T-helper 1 cell treated with Interleukin-12 subunit alpha and Interleukin-12 subunit beta and Interleukin-4 antibody, amounts not matched to agents 30 μg/mL and 1 μg/mL, for 36 hours (primary cell): ENCODE data around the gene S1PR5.
"Not testable (repeated sequence)": the region's sequence is repeated elsewhere in the genome, so short reads cannot be mapped to it uniquely, and the experiment has no call there.

Source experiments
- H3K27ac Mint-ChIP-seq: one replicate; pipeline ENCODE4 v1.8.0; 2021; ENCODE audit warnings: mild to moderate bottlenecking, mixed read lengths
- H3K27me3 Mint-ChIP-seq: one replicate; pipeline ENCODE4 v1.8.0; 2021; ENCODE audit warnings: low read depth, mixed read lengths
- H3K36me3 Mint-ChIP-seq: one replicate; pipeline ENCODE4 v1.8.0; 2021; ENCODE audit warnings: low read depth, mixed read lengths
- H3K4me1 Mint-ChIP-seq: one replicate; pipeline ENCODE4 v1.8.0; 2021; ENCODE audit warnings: low read depth, mixed read lengths
- H3K4me3 Mint-ChIP-seq: one replicate; pipeline ENCODE4 v1.8.0; 2021; ENCODE audit warnings: mild to moderate bottlenecking, moderate library complexity, mixed read lengths
- H3K9me3 Mint-ChIP-seq: one replicate; pipeline ENCODE4 v1.8.0; 2021; ENCODE audit warnings: mixed read lengths

The S1PR5 gene

DNA sequence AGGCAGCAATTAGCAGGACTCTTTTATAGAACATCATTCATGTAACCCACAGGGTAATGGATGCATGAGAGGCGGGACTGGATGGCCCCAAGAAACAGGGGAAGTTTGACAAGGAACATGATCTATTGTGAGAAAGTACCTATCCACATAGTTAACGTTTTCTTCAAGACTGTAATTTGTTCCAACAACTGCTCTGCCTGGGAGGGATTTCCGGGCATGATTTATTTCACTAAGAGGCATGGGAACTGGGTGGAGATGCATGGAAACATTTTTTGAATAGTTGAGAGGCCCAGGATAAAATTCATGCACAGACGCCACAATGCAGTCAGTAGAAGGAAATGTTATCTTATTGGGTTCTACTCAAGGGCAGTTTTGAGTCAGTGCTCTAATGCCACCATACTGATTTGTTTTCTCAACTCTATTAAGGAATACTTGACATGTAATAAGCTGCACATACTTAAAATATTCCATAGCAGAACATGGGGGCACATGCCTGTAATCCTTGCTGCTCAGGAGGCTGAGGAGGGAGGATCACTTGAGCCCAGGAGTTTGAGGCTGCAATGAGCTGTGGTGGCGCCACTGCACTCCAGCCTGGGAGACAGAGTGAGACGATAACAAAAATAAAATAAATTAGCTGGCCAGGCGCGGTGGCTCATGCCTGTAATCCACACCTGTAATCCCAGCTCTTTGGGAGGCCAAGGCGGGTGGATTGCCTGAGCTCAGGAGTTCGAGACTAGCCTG lies 16.6 kb upstream of the S1PR5 start:
- H3K27ac Mint-ChIP-seq = no peak overlapping the region
- H3K4me1 Mint-ChIP-seq = peaks cover under 1% of the 10 kb centered on the region
- peaks cover 38% of the 10 kb centered on the region for H3K27me3 Mint-ChIP-seq
- no peaks in the 10 kb centered on the region for H3K36me3 Mint-ChIP-seq
- H3K9me3 Mint-ChIP-seq = peaks cover 3% of the 10 kb centered on the region
- no peak overlapping the region for H3K4me3 Mint-ChIP-seq

GRCh38 chr19:10532457-10532856 lies 15.2 kb upstream of the S1PR5 start:
- Mint-ChIP-seq H3K4me3 (no peak overlapping the region), H3K36me3 (no peaks in the 10 kb centered on the region), H3K9me3 (peaks cover 3% of the 10 kb centered on the region)

GRCh38 chr19:10526887-10527286 lies 9.6 kb upstream of the S1PR5 start:
- not testable (repeated sequence) for H3K4me3 Mint-ChIP-seq, H3K9me3 Mint-ChIP-seq, H3K27ac Mint-ChIP-seq, H3K36me3 Mint-ChIP-seq, H3K4me1 Mint-ChIP-seq
- peaks cover 12% of the 10 kb centered on the region for H3K27me3 Mint-ChIP-seq

More at GRCh38 chr19:10532457-10532856, 15.2 kb upstream of the S1PR5 start:
- Mint-ChIP-seq H3K27me3 (peaks cover 27% of the 10 kb centered on the region), H3K4me1 (no peaks in the 10 kb centered on the region), H3K27ac (no peak overlapping the region)

GRCh38 chr19:10525636-10526035 lies 8.4 kb upstream of the S1PR5 start:
- no peak overlapping the region for H3K4me3 Mint-ChIP-seq
- no peaks in the 10 kb centered on the region for H3K9me3 Mint-ChIP-seq
- H3K4me1 Mint-ChIP-seq = no peaks in the 10 kb centered on the region
- no peaks in the 10 kb centered on the region for H3K36me3 Mint-ChIP-seq
- no peak overlapping the region for H3K27ac Mint-ChIP-seq
- H3K27me3 Mint-ChIP-seq = peaks cover 15% of the 10 kb centered on the region

DNA sequence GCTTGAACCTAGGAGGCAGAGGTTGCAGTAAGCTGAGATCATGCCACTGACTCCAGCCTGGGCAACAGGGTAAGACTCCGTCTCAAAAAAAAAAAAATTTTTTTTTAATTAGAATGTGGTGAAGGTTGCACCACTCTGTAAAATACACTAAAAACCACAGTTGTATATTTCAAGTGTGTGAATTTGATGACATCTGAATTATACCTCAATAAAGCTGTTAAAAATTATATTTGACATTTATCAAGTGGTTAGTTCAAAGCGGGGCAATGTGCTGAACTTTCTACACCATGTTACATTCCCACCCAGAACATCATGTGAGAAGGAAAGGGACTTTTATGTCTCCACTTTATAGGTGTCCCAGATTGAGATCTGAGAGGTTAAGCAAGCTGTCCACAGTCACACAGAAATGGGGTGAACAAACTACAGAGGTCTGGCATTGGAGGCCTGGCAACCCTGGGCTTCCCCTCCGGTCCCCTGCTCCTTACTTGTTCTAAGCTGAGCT lies 5.9 kb upstream of the S1PR5 start:
- H3K27me3 Mint-ChIP-seq = peaks cover 34% of the 10 kb centered on the region
- H3K4me1 Mint-ChIP-seq = peaks cover 14% of the 10 kb centered on the region
- H3K9me3 Mint-ChIP-seq = no peaks in the 10 kb centered on the region
- peaks cover 3% of the 10 kb centered on the region for H3K36me3 Mint-ChIP-seq
- no peak overlapping the region for H3K4me3 Mint-ChIP-seq
- no peak overlapping the region for H3K27ac Mint-ChIP-seq

DNA sequence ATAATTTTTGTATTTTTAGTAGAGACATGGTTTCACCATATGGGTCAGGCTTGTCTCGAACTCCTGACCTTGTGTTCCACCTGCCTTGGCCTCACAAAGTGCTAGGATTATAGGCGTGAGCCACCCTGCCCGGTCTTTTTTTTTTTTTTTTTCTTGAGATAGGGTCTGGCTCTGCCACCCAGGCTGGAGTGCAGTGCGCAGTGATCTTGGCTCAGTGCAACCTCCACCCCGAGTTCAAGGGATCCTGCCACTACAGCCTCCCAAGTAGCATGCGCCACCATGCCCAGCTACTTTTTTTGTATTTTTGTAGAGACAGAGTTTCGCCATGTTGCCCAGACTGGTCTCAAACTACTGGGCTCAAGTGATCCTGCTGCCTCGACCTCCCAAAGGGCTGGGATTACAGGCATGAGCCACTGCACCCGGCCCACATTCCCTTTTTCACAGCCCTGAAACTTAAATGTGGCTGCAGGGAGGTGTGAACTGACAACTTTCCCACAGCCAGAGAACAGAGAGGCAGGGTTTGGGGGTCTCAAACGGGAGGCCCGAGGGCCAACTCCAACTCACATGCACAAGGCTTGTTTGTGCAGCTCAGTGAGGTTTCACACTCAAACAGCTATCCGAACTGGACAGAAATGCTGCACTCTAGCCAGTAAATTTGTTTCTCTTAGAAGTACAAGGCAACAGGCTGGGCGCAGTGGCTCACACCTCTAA lies 4.4 kb upstream of the S1PR5 start:
- H3K36me3 Mint-ChIP-seq = peaks cover 3% of the 10 kb centered on the region
- no peaks in the 10 kb centered on the region for H3K9me3 Mint-ChIP-seq
- peaks cover 42% of the 10 kb centered on the region for H3K27me3 Mint-ChIP-seq
- no peak overlapping the region for H3K27ac Mint-ChIP-seq
- H3K4me3 Mint-ChIP-seq = no peak overlapping the region
- H3K4me1 Mint-ChIP-seq = peaks cover 19% of the 10 kb centered on the region

DNA sequence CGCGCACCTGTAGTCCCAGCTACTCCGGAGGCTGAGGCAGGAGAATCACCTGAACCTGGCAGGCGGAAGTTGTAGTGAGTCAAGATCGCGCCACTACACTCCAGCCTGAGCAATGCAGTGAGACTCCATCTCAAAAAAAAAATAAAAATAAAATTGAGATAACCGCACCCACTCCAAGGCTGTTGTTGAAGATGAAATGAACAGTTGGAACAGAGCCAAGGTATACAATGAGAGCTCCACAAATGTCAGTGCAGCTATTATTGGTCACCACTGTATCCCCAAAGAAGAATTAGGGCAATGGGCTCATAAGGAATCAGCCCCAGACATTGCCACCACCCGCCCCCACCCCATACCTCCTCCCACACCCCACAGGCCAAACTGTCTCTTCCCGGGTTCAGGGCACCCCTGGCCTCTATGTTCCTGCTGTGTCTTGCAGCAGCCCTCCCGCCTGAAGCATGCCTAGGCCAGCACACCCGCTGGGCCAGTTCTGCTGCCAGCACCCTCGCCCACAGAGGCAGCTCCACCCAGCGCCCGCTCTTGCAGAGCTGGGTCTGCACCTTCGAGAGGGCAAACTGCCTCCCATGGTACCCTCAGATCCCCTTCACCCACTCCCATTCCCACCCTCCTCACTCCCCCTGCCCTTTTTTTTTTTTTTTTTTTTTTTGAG lies 3.5 kb upstream of the S1PR5 start:
- Mint-ChIP-seq H3K9me3 (no peaks in the 10 kb centered on the region), H3K27me3 (peaks cover 50% of the 10 kb centered on the region), H3K27ac (no peak overlapping the region), H3K4me1 (peaks cover 20% of the 10 kb centered on the region), H3K4me3 (no peak overlapping the region), H3K36me3 (peaks cover 3% of the 10 kb centered on the region)

GRCh38 chr19:10519421-10519820 lies 2.2 kb upstream of the S1PR5 start:
- no peak overlapping the region for H3K27ac Mint-ChIP-seq
- peak overlapping the region; percentile 57 for H3K4me3 Mint-ChIP-seq
- no peaks in the 10 kb centered on the region for H3K9me3 Mint-ChIP-seq
- peaks cover 20% of the 10 kb centered on the region for H3K4me1 Mint-ChIP-seq
- peaks cover 59% of the 10 kb centered on the region for H3K27me3 Mint-ChIP-seq
- H3K36me3 Mint-ChIP-seq = peaks cover 3% of the 10 kb centered on the region

GRCh38 chr19:10518444-10519361 lies 1.5 kb upstream of the S1PR5 start:
- Mint-ChIP-seq H3K4me3 (peak overlapping the region; percentile 71), H3K27me3 (peaks cover 66% of the 10 kb centered on the region), H3K9me3 (no peaks in the 10 kb centered on the region), H3K36me3 (peaks cover 3% of the 10 kb centered on the region), H3K4me1 (peaks cover 21% of the 10 kb centered on the region), H3K27ac (no peak overlapping the region)

GRCh38 chr19:10517760-10518443 lies 655 bp upstream of the S1PR5 start:
- H3K36me3 Mint-ChIP-seq = peaks cover 3% of the 10 kb centered on the region
- peaks cover 74% of the 10 kb centered on the region for H3K27me3 Mint-ChIP-seq
- H3K4me1 Mint-ChIP-seq = peaks cover 21% of the 10 kb centered on the region
- H3K9me3 Mint-ChIP-seq = no peaks in the 10 kb centered on the region
- no peak overlapping the region for H3K27ac Mint-ChIP-seq
- peak overlapping the region; percentile 71 for H3K4me3 Mint-ChIP-seq

DNA sequence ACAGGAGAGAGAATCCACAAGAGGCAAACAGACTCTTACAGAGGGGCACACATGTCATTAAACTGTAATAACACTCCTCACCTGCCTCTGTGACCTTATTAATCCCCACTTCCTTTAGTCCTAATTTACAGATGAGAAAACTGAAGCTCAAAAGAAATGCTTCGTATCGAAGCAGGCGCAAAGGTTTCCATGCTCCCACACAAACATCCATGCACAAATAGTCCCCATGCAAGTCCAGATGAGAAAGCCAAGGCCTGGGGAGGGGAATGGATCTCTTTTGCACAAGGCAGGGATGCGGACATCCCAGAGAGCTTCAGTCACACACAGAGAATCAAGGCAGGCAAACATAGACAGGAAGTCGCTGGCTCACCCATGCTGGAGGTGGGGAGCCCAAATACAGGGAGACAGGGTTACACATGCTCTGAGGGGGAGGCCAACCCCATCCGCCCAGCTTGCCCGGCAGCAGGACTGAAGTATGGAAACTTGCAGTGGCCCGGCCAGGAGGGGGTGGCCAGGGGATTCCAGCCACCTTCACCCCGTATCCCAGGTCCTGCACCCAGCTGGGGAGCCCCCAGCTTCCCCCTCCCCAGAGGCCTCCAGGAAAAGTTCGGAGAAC lies 468 bp downstream of the S1PR5 start:
- H3K36me3 Mint-ChIP-seq = peaks cover 3% of the 10 kb centered on the region
- no peak overlapping the region for H3K27ac Mint-ChIP-seq
- H3K4me3 Mint-ChIP-seq = peak overlapping the region; percentile 30
- peaks cover 21% of the 10 kb centered on the region for H3K4me1 Mint-ChIP-seq
- H3K27me3 Mint-ChIP-seq = peaks cover 71% of the 10 kb centered on the region
- no peaks in the 10 kb centered on the region for H3K9me3 Mint-ChIP-seq

DNA sequence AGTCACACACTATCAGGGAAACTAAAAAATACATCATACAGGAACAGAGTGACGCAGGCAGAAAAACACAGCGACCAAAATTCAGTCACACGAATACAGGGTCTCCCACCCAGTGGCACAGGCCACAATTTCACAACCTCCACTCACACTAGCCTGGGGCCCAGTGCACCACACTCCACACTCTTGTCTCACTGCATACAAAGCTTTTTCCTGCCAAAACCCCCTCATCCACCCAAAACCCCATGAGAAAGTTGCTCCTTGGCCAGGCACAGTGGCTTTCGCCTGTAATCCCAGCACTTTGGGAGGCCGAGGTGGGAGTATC lies 1.2 kb downstream of the S1PR5 start:
- Mint-ChIP-seq H3K9me3 (no peaks in the 10 kb centered on the region), H3K4me1 (peaks cover 21% of the 10 kb centered on the region), H3K36me3 (peaks cover 3% of the 10 kb centered on the region), H3K4me3 (no peak overlapping the region), H3K27ac (no peak overlapping the region), H3K27me3 (peaks cover 72% of the 10 kb centered on the region)
